GM19463 (cell line): ENCODE data around the gene GATC.
A peak's percentile ranks its signal among the peaks of the same experiment; 100 is the strongest.

Experiments
- ATAC-seq: cut with Tn5 transposase; IDR thresholded peaks from one replicate; pipeline ENCODE4 v1.9.1; 2021; ENCODE audit warnings: mild to moderate bottlenecking, moderate library complexity; ENCODE audit not compliant: unreplicated experiment

Gene GATC

DNA sequence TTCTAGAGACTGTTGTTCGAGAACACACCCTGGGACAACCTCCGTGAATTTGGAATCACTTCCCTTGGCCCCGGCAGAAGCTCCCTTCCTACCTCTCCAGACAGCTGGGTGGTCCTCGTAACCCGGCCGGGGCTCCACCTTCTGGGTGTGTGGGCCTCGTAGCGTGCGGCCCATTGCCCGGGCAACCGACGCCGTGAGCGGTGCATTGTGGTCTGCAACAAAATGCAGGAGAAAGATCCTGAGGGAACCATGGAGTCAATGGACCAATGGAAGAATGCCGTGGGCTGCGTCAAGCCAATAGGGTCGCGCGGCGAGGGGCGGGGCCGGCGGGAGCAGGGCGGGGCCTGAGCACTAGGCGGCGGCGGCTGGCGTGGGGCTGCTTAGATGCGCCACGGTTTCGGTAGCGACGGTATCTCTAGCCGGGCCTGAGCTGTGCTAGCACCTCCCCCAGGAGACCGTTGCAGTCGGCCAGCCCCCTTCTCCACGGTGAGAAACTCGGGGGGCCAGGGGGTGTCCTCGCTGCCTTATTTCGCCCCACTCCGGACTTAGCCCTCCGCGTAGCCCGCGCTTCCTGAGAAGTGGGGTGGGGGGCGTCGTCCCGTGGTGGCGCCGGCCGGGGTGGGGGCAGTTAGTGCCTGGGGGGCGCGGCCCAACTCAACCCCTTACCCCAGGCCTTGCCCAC, 49.6 kb downstream of the GATC start, which contains the start of gene DYNLL1:
TSS of gene DYNLL1 (plus strand) at position 383 of the 682 bp plus-strand sequence. CDS start 309 bp downstream, outside the sequence.
- peak; percentile 94 for ATAC-seq

DNA sequence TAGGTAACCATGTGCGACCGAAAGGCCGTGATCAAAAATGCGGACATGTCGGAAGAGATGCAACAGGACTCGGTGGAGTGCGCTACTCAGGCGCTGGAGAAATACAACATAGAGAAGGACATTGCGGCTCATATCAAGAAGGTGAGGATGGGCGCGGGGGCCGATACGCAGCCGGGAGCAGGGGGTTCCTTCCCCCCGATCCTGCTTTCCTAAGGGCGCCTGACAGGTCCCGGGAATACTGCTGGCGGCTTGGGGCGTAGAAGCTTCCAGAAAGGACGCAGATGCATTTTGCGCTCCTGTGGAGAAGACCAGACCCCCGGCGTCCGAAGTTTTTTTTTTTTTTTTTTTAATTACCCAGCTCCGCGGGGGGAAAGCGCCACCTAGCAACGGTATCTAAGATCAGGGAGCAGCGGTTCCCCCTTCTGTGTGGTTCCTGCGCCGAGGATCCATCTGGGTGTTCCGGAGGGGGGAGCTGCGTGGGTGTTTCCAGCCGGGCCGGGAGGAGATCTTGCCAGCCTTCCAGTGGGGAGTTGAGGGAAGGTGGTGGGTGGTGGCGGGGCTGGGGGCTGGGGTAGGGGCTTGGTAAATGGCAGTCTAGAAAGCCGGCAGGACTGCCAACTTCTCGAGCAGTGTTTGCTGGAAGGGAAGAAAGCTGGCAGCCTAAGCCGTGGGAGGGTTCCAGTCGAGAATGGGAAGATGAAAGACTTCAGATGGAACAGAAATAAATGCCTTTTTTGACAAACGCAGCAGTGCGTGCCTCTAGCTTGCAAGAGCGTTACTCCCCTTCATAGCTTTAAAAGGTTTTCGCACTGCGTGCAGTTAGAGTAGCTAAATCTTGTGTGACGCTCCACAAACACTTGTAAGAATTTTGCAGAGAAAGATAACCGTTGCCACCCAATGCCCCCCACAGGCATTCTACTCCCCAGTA, 50.4 kb downstream of the GATC start:
- ATAC-seq: peak; percentile 9

DNA sequence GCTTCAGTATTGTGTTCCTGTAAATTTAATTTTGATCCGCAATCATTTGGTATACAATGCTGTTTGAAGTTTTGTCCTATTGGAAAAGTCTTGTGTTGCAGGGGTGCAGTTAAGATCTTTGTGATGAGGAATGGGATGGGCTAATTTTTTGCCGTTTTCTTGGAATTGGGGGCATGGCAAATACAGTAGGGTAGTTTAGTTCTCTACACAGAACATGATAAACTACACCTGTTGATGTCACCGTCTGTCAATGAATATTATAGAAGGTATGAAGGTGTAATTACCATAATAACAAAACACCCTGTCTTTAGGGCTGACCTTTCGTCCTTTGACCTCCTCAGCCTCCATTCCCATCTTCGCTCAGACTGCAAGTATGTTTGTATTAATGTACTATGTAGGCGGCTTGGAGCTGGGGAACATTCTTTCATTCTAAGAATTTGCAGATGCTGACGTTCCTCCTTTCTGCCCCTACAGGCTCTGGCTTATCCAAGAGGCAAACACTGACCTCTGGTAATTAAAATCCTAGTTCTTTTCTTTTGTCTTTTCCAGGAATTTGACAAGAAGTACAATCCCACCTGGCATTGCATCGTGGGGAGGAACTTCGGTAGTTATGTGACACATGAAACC, 51.4 kb downstream of the GATC start:
- ATAC-seq: no peak

DNA sequence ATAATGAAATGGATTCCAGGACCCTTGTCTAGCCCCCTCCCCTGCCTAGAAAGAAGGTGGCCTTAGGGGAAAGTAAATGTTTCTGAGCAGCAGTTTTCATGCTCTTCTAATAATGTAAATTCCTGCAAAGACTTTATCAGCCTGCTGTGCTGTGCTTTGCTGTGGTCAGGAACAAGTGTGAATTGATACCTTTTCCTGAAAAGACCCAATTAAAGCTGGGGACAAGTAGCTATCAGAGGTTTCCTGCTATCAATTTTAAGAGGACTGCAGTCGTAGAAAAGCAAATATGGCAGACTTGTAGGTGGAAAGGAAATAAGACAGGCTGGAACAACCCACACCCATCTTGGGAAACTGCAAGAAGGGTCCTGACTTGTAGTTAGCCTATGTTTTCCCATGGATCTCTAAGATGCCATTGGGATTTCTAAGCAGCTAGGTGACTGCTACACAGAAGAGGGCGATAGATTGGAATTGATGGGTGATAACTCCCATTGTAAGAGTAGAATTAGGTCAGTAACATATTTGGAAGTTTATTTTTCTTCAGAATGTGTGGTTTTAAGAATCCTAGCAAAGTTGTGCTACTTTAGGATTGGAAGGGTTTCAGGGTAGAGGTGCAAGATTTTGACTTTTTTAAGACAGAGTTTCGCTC, 52.7 kb downstream of the GATC start:
- no peak for ATAC-seq

DNA sequence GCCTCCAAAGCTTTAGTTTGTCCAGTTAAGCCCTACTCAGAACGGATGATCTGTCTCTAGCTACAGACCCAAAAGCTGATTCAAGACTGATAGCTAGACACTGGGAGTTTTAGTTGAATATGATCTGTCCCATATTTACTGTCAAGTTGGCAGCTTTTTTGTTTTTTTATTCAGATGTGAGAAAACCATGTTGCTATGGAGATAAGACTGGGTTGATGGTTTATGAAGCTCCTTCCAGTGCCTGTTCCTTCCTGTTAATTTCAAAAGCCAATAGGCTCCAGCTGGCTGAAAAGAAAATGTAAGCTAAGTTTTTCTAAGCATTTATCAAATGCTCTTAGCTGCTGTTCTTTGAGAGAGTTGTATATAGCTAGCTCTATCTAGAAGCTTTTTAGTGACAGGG, 54.3 kb downstream of the GATC start:
- ATAC-seq: no peak

DNA sequence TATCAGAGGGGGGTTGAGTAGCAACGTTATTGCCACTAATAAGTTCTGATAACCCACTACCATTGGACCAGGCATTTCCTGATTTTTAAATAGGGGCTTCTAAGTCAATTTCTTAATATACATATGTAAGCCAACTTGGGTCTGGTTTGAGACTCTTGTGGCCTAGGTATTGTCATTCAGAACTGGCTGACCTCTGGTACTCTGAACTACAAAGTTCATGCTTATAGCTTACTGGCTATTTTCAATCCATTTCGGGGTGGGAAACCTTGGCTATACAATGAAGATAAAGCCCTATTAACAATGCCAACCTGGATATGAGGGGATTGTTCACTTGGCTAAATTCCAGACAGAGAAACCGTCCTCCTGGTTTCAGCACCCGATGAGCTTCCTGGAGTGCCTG, 58.3 kb downstream of the GATC start:
- no peak for ATAC-seq

DNA sequence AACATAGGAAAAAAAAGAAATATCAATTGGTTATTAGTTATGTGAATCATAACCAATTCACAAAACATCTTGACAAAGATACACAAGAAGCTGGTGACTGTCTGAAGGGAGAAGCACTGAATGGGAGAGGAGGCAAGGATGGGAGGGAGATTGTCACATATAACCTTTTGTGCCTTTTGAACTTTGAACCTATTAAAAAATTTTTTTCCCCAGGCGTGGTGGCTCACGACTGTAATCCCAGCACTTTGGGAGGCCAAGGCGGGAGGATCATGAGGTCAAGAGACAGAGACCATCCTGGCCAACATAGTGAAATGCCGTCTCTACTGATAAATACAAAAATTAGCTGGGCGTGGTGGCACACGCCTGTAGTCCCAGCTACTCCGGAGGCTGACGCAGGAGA, 62.3 kb downstream of the GATC start:
- ATAC-seq: no peak
